Measurements from ENCODE around the gene IQCN.
"Not testable (repeated sequence)": the region's sequence is repeated elsewhere in the genome, so short reads cannot be mapped to it uniquely, and the experiment has no call there.

IQCN gene

DNA sequence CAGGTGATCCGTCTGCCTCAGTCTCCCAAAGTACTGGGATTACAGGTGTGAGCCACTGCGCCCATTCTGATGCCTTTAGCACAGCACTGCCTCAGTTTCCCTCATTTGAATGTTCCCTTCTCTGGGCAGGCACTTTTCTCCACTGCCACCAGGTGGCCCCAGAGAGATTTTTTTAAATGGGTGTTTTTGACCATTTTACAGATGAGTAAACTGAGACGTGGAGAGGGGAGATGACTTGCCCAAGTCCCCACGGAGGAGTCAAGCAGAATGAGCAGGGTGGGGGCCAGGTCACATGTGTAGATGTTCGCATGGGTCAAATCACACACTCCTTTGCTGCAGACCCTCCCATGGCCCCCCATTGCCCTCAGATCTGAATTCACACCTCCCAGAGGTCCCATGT is 44.8 kb downstream of the IQCN start:
- no peak for DNase-seq

DNA sequence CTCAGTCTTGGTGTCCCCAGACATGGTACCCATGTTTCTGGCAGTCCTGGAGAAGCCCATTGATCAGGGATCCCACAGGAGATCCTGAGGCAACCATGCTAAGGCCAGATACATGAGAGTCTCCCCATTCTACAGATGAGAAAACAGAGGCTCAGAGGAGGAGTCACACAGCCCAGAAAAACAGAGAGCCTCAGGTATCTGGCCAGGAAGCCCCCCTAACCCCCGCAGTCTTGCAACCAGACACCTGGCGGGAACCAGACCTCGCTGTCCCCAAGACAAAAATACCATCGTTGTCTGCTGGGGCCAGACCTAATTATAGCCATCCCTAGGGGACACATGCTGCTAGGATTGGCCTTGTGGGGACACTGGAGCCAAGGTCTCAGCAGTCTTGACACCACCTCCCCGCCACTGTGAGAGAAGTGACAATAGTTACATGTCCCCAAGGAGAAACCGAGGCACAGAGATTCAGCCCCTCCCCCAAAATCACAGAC is 46.4 kb downstream of the IQCN start:
- DNase-seq, result no peak

GRCh38 chr19:18226956-18227780 is 47.1 kb downstream of the IQCN start:
- DNase-seq, result no peak

GRCh38 chr19:18225702-18226468 is 48.4 kb downstream of the IQCN start, which contains the start of gene PDE4C:
TSS of gene PDE4C (minus strand) at chr19:18226438. CDS start at chr19:18226415, 23 bp downstream.
- DNase-seq, result no peak

DNA sequence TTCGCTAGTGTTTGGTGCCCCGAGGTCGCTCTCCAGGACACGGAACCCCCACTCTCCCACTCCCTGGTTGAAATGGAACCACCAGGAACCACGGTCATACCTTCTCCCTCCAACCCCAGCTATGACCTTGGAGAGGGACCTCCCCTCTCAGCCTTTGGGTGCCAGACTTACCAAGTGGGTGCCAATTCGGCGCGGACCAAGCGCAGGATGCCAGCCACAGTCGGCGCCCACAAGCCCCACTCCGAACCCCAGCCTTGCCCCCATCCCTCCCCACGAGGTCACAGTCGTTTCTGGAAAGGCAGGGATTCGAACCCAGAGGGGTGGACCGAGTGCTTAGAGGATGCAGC is 48.9 kb downstream of the IQCN start:
- DNase-seq, result no peak

DNA sequence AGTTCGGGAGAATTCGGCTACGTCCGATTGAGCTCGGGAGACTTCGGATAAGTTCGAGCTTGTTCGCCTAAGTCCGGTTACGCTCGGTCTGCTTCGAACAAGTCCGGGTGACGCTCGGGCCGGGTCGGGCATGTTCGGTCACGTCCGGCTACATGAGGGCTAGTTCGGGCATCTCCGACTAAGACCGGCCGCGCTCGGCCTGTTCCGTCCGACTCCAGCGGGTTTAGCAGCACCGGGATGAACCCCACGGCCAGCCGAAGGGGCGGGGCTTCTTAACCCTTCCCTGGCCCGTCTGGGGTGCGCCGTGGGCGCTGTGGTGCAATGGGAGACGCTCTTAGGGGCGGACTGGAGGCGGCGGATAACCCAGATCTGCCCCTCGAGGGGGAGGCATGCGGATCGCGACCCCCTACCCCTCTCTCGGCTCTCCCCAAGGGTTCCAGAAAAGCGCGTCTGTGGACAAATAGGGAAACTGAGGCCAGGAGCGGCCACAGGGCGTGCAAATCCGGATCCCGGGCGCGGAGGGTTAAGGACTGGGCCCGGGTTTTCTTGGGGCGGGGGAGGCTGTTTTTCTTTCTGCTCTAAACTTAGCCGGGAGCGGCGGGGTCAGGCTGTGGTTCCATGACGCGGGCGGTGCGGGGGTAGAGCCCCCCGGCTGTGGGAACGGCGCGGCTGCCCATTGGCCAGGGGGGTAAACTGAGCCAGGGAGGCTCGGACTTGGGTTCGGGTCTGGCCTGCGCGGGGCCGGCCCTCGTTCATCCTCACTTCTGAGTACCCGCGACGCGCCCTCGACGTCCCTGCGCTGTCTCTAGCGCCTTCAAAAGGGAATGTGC is 49.5 kb downstream of the IQCN start:
- peak; percentile 94 for DNase-seq

DNA sequence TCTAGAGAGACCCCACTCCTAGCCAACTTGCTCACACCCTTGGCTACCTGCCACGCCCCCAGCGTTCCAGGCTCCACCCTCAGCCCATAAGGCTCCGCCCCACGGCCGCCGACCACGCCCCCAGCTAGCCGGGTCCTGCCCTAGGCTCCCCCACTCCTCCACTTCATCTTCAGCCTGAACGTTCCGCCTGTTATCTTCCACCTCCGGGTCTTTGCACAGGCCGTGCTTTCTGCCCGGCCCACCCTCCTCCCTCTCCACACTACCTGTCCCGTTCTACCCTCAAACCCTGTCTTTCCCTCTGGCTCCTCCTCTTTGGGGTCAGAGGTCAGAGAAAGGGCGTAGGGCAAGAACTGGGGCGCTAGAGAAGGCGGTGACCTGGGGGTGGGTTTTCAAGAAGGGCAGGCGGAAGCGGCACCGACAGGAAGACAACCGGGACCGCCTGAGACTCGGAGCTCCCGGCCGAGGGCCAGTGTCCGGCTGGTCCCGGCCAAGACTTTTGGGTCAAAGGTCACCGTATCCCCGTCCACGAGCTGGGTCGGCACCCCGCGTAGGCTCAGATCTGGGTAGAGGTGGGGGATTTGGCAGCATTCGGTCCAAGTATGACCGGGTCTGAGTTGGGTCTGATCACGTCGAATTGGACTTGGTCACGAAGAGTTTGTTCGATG is 50.3 kb downstream of the IQCN start:
- DNase-seq, result peak; percentile 65

DNA sequence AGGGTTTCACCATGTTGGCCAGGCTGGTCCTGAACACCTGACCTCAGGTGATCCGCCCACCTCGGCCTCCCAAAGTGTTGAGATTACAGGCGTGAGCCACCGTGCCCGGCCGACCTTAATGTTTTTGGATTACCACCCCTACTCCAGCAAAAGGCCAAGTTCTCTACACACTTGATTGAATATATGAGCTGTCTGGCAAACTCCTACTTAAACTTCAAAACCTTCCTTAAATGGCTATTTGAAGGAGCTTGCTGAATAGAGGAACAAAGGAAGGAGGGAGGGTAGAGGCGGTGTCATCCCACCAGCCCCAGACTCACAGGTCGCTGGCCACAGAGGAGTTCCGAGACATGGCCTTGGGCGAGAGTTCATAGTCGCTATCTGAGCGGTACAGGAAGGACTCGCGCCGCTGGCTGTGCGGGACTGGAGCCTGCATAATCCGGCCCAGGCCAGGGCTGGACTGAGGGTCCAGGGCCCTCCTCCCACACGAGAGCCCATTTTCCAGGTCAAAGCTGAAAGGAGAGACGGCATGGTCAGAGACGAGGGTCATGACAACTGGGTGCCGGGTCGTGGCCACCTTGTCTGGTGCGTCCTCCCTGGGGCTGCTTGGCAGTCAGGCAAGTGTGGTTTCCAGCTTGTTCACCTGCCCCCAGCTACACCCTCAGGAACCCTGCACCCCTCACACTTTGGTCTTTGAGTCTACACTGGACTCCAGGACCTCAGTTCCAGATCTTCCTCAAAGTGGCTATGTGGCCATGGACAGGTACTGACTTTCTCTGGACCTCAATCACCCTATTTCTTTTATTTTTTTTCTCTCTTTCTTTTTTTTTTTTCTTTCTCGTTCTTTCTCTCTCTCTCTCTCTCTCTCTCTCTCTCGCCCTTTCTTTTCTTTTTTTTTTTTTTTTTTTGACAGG is 52.2 kb downstream of the IQCN start:
- DNase-seq, result no peak

GRCh38 chr19:18220632-18221275 is 53.5 kb downstream of the IQCN start:
- no peak for DNase-seq

GRCh38 chr19:18219911-18220631 is 54.2 kb downstream of the IQCN start:
- no peak for DNase-seq

DNA sequence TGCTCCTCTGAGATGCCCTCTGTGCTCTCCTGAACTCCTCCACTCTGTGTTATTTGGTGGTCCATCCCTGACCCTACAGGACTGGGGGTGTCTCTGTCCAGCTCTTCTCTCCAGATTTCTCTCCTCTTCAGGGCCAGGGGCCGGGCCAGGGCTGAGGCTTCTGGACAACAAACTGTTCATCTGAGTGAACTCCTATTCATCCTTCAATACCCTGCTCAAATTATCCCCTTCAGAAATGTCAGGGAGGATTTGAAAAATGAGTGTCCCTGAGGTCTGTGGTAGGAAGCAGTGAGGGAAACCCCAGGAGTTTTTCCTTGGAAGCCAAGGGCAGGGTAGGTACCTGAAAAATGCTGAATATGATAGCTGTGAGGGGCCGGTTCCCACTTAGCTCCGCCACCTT is 55.7 kb downstream of the IQCN start:
- DNase-seq, result no peak

- no peak for DNase-seq
Observed at GRCh38 chr19:18218159-18218558, 56.1 kb downstream of the IQCN start.

DNA sequence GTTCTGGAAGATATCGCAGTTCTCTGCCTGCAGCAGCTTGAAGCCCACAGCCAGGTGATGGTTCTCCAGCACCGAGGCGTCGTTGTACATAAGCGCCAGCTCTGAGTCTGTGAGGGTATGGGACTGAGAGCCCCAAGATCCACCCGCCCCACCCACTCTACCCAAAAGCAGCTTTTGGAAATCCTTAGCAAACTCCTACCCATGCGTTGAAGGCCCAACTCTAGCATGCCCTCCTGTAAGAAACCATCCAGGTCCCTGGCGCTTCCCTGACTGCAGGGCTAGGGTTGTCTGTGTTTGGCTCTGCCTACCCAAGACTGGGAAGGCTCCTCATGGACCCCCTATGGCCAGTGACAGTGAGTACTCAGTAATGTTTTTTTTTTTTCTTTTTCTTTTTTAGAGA is 57.5 kb downstream of the IQCN start:
- DNase-seq, result no peak

GRCh38 chr19:18214779-18215433 is 59.3 kb downstream of the IQCN start:
- peak; percentile 38 for DNase-seq

DNA sequence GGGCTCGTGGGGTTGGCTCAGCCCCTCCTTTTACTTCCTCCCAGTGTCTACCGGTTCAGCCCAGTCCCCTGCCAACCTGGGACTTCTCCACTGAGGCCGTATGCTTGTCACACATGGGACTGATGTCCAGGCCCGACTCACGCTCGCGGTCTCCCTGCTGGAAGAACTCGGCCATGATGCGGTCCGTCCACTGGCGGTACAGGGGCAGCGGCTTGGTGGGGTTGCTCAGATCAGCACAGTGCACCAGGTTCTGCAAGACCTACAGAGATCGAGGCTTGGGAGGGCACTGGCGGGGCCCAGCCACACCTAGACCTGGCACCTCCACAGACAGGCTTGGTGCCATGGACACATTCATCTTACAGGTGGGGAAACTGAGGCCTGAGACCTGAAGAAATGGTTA is 62.6 kb downstream of the IQCN start:
- DNase-seq, result no peak

DNA sequence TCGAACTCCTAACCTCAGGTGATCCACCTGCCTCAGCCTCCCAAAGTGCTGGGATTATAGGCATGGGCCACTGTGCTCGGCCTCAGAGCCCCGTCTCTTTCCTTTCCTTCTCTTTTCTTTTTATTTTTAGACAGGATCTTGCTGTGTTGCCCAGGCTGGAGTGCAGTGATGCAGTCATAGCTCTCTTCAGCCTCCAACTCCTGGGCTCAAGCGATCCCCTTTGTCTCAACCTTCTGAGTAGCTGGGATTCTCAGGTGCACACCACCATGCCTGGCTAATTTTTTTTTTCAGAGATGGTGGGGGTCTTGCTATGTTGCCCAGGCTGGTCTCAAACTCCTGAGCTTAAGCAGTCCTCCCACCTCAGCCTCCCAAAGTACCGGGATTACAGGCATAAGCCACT is 64.3 kb downstream of the IQCN start:
- DNase-seq, result not testable (repeated sequence)

GRCh38 chr19:18208098-18208951 is 65.9 kb downstream of the IQCN start:
- peak; percentile 80 for DNase-seq

All from NCI-H226 (cell line).